GM21619 (cell line): ENCODE measurements around the gene ALAD.
"Not testable (repeated sequence)": the region's sequence is repeated elsewhere in the genome, so short reads cannot be mapped to it uniquely, and the experiment has no call there.

Experiments used
- ATAC-seq: cut with Tn5 transposase; IDR thresholded peaks from one replicate; pipeline ENCODE4 v1.9.1; 2021; ENCODE audit not compliant: unreplicated experiment

The ALAD gene

DNA sequence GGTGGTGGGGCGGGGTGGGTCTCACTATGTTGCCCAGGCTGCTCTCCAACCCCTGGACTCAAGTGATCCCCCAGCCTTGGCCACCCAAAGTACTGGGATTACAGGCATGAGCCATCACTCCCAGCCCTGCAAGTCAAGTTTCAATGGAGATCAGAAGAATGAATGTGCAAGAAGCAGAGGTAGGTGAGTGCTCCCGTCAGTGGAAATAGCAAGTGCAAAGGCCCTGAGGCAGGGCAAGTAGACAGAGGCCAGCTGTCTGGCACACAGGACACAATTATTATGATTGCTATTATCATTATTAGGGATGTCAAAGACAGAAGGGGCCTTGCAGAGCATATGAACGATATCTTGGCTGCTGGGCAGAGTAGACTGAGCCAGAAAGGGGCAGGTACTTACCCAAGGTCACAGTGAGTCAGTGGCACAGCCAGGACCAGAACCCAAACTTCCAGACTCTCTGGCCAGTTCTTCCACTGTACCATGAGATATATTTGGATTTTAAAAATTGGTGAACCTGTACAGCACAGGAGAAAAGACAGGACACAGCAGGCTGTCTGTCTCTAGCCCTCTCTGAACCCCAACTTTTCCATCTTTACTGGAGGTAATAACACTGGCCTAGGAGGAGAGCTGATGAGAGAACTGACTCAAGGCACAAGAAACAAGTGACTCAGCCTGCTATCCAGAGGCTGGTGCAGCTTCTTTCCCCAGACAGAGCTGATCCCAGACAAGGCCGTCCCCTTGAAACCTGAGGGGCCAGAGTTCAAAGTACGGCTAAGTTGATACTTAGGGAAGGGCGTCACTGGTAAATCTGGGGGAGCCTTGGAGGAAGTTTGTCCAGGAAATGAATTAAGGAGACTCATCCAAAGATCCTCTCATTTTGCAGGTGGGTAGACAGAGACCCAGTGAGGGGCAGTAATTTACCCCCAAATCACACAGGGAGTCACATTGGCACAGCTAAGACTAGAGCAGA, 25.7 kb downstream of the ALAD start:
- no peak for ATAC-seq

DNA sequence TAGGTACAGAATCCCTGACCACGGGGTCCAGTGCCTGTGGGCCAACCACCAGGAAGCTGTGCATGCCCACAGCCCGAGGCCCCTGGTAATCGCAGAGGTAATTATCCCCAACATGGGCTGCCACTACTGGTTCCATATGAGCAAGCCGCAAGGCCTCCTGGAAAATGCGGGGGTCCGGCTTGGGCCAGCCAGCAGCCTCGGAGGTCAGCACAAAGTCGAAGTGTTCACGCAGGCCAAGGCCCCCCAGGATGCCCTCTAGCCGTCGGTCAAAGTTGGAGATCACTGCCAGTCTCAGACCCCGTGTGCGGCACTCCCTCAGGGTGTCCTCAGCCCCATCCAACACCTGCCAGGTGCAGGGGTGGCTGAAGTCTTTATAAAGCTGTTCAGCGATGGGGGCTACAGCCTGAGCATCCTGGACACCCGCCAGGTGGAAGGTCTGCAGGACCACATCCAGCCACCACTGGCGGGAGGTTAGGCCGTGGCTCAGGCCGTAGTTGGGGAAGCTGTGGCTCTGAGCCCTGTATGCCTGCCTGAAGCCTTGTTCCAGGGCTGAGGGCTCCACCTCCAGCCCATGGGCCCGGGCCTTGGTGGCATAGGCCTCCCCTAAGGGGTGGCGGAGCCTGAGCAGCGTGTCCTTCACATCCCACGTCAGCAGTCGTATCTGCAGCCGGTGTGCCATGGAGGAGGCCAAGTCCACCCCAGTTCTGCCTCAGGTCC, 27.2 kb downstream of the ALAD start:
- no peak for ATAC-seq

DNA sequence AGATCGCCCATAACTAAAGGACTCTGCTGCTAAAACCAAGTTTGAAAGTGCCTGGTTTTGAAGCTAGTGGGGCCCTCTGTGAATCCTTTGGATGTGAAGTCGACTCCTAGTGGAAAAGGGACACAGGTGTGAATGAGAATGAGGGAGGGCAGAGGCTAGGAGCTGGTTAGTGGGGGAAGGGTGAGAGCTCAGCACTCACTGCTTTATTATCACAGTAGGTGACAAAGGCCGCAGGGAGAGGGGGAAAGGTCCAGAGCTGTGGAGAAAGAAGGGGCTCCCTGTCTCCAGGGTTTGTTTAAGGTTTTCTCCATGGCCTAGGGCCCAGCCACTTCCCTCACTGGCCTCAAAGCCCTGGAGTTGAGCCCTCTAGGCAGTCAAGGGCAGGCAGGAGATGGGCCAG, 27.8 kb downstream of the ALAD start:
- ATAC-seq: no peak

DNA sequence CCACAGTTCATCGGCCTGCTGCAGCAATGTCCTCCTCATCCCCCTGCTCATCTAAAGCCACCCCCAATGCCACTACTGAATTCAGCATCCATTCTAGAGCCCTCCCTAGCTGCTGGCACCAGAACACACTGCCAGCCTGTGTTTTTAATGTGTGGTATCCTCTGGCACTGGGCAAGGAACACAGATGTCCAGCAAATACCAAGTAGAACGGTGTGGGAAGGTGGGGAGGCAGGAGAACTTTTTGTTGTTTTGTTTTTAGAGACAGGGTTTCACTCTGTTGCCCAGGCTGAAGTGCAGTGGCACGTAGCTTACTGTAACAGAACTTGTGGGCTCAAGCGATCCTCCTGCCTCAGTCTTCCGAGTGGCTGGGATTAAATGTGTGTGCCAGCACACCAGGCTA, 29.0 kb downstream of the ALAD start:
- ATAC-seq: no peak

DNA sequence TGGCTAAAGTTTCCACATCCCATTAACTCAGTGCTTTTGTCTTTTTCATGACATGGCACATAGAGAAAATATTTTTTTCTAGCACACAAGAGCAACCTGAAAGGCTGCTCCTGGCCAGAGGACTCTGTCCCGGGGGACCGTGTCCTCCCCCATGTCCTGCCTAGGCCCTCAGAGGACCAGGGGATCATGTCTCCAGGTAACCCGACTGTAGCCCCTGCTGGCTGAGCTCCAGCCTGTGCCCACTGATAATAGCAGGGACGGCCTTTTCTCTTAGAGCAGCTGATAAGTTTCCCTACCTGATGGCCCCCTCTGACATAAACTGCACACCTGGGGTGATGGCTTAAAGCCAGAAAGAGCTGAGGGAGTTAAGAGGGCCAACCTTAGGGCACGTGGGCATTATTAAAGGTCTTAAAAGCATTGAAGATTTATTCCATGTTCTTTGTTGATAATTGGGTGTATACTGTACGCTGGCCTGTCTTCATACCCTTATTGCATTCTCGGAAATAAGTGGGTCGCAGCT, 30.2 kb downstream of the ALAD start:
- ATAC-seq: no peak

DNA sequence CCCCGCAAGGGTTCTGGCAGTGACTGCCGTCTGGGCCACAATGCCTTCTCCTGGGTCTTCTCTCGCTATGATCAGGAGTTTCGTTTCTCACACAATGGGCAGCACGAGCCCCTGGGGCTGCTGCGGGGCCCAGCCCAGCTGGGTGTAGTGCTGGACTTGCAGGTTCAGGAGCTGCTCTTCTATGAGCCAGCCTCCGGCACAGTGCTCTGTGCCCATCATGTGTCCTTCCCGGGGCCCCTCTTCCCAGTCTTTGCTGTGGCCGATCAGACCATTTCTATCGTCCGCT, 31.3 kb downstream of the ALAD start:
- no peak for ATAC-seq

DNA sequence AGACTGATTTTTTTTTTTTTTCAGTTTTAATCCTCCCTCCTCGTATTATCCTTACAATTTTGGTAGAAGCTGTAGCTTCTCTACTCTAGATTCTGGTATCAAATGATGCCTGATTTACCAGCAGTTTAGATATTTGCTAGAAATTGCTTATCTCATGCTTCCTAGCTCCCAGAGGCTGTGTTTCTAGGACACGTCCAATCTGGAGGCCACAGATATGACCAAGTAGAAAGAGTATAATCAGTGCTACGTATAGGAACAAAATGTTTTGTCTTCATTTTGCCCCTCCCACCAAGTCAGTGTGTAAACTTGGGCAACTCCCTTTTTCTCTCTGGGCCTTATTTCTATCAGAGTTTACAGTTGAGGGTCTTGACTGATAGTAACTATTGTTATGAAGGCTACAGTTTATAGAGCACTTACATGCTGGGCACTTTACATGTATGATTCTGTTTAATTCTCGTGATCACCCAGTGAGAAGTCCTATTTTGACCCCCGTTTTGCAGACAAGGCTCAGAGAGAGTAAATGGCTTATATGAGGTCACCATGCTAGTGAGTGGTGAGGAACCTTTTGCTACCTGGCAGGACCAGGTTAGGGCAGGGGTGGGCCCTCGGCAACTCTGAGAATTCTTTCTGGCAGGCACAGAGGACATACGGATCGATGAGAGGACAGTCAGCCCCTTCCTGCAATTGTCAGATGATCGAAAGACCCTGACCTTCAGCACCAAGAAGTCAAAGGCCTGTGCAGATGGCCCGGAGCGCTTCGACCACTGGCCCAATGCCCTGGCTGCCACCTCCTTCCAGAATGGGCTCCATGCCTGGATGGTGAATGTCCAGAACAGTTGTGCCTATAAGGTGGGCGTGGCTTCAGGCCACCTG, 31.9 kb downstream of the ALAD start:
- no peak for ATAC-seq

DNA sequence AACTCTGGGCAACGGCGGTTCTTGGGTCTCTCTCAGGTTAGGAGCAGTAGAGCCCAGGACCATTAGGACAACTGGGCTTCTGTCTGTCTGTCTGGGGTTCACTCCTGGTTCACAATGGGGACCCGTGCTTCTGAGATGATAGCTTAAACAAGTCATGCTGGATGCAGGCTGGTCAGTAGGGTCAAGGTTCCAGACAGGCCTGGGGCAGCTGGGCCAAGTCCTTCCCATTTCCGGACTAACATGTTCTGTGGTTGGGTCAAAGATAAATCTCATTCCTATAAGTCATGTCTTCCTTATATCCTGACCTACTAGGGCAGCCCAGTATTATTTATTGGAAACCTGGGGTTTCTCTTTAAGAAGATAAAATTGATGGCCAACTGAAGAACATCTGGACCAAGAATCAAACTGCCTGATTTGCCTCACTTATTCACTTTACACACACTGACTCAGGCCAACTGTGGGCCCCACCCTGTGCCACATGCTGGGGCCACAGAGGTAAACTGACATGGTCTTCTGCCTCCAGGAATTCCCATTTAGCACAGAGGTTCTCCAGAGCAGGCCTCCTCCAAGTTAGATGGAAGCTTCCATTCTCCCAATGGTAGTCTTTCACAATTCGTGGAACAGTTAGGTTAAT, 32.6 kb downstream of the ALAD start:
- no peak for ATAC-seq

DNA sequence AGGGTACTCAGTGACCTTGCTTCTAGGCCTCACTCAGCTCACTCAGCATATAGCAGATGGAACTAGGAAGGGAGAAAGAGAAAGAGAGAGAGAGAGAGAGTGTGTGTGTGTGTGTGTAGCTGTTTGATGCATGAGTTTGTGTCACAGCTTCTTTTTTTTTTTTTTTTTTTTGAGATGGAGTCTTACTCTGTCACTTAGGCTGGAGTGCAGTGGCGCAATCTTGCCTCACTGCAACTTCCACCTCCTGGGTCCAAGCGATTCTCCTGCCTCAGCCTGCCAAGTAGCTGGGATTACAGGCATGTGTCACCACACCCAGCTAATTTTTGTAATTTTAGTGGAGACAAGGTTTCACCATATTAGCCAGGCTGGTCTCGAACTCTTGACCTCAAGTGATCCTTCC, 35.4 kb downstream of the ALAD start:
- ATAC-seq: not testable (repeated sequence)

DNA sequence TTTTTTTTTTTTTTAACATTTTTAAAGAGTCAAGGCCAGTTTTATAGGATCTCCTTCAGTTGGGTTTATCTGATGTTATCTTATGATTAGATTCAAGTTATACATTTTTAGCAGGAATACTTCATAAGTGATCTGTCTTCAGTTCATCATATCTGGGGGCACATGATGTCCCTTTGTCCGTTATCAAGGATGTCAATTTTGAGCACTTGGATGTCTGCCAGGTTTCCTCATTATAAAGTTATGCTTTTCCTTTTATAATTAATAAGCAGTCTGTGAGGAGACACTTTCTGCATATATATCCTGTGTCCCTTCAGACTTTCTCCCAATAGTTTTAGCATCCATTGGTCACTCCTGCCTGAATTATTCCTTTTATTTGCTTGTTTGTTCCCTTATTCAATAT, 36.1 kb downstream of the ALAD start:
- no peak for ATAC-seq

DNA sequence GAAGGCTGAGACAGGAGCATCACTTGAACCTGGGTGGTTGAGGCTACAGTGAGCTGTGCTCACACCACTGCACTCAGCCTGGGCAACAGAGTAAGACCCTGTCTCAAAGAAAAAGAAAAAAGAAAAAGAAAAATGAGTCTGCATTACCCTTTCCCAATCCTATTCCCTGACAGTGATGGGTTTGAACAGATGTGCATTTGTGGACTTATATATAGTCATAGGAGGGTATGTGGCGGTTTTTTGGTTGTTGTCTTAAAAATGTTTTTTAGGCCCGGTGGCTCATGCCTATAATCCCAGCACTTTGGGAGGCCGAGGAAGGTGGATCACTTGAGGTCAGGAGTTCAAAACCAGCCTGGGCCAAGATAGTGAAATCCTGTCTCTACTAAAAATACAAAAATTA, 37.7 kb downstream of the ALAD start:
- ATAC-seq: no peak

DNA sequence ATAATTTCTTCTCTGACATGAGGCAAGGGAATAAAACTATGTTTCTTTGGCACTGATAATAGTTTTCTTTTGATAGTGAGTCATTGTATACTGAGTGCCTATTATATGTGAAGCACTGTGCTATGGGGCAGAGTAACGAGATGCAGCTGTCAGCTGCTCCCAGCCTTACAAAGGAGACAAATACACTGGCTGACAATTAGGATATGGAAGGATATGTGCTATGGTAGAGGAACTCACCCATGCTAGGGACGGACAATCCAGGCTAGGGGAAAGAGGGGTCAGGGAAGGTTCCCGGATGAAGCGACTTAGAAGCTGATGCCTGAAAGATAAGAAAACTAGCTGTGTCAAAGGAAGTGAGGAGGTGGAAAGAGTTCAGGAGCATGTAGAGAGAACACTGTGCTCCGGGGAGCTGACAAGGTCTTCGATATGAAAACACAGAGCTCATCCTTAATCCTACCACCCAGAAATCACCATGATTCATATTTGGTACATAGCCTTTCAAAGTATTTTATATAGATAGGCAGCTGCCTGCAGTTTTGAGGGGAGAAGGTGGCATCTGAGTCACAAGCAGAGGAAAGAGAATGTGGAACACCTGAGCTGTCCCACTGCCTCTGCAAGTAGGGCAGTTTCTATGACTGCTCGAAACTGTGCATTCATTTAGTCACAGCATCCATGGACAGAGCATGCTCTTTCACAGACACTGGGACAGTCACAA, 39.6 kb downstream of the ALAD start:
- ATAC-seq: no peak

DNA sequence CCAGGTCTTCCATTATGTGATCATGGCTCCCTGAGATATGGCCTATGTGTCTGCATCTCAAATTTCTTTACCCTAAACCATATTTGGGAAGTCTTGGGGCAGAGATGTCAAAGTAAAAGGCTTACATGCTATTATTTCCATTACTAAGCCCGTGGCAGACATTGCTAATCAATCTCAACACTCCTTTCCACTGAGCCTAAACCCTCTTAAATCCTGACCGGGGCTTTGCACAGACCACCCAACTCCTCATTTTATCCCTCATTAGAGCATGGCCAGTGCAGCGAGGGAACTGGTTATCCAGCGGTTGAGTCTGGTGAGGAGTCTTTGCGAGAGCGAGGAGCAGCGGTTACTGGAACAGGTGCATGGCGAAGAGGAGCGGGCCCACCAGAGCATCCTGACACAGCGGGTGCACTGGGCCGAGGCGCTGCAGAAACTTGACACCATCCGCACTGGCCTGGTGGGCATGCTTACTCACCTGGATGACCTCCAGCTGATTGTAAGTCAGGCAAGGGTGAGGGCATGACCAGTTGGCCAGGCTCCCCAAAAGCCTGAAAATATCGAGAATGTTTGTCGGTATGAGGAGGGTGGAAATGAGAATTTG, 40.7 kb downstream of the ALAD start:
- no peak for ATAC-seq

DNA sequence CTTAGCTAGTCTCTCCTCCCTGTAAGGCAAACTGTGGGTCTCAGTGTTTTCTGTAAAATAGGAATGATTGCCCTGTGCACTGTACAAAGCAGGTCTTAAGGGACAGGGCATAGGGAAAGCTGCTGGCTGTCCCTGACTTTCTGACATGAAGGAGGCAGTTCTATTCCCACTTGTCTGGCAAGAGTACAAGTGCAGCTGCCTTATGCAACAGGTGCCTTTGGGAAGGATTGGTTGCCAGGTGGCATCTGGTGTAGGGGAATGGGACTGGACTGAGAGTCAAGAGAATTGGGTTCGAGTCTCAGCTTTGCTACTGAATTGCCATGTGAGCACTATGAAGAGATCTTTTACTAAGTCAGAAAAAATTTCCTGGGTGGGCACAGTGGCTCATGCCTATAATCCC, 41.7 kb downstream of the ALAD start:
- no peak for ATAC-seq

DNA sequence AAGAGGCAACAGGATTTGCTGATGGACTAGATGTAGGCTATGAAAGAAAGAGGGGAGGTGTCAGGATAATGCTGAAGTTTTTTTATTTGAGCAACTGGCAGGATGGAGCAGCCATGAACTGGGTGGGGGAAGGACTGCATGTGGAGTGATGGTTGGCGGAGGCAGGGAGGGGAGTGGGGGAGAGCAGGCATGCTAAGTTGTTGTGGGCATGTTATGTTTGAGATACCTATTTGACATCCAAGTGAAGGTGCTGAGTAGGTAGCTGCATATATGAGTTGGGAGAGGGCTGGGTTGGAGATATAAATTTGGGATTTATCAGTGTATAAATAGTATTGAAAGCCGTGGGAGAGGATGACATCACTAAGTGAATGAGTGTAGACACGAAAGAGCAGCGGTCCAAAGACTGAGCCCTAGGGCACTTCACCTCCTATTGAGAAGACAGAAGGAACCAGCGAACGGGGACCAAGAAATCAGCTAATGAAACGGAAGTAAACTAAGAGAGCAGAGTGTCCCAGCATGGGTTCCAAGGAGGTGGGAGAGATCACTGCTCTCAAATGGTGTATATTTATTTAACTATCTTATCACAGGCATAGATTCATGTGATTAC, 44.3 kb downstream of the ALAD start:
- ATAC-seq: no peak

DNA sequence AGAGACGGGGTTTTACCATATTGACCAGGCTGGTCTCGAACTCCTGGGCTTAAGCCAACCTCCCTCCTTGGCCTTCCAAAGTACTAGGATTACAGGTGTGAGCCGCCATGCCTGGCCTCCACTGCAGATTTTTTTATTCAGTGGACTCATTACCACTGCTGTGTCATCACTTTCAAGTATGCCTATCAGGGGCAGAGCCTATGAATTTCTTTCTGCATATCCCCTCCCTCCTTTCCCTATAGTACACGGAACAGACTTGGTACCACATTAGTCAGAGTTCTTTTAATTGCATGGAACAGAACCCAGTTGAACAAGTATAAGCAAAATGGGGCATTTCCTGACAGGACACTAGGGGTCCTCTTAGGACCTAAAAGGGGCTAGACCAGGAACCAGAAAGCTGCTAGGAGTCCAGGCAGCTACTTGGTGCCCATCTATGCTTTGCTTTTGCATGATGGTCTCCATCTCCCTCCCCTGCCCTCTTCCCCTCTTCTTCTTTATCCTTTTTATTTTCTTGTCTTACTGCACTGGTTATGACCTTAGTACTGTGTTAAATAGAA, 46.0 kb downstream of the ALAD start:
- ATAC-seq: no peak

DNA sequence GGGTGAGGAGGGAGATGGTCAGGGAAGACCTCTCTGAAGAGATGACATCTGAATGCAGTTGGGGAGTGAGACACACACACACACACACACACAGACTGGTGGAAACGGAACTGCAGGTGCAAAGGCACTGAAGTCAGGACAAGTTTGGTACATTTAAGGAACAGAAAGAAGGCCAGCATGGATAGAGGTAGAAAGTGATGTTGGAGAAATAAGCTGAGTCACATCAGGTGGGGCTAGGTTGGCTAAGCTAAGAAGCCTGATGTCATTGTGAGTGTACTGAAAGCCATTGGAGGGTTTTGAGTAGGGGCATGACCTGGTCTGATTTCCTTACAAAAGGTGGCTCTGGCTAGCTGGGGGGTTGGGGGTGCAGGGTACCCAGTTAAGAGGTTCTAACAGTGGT, 48.7 kb downstream of the ALAD start:
- no peak for ATAC-seq

DNA sequence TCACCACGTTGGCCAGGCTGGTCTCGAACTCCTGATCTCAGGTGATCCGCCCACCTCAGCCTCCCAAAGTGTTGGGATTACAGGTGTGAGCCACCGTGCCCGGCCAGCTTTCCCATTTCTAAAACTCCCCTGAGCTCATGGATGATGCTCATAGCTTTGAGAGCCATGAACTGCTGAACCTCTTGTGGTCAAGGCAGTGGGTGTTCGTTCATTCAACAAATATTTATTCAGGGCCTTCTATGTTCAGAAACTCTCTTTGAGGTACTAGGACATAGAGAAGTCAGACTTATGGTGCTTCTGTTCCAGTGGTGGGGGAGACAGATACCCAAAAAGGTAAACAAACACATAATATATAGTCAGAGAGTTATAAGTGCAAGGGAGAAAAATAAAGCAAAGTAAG, 49.1 kb downstream of the ALAD start:
- no peak for ATAC-seq

DNA sequence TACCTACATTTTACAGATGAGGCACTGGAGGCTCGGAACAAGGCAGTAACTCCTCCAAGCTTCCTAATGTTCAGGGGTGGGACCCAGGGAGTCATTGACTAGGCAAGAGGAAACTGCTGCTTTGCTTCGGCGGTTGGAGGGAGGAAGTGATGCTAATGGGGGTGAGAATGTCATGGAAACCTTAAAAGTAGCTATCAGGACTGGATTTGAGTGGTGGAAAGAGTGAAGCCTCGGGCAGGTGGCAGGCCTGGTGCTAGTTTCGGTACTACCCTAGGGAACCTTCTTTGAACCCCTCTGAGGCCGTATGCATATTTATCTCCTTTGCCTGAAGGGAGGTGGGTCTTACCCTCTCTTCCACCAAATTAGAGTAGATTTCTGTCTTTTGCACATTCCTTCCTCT, 50.1 kb downstream of the ALAD start:
- no peak for ATAC-seq
